DMS53 treated with DMSO at 0.1 percent for 48 hours (cell line): ENCODE data around the gene PSMA7.

Experiments used
- DNase-seq: peaks from one replicate; lab custom pipeline; 2025; ENCODE audit not compliant: unreplicated experiment; lab: John Stamatoyannopoulos, UW

PSMA7 gene

GRCh38 chr20:62143081-62143956 lies at the start of gene PSMA7, which contains the start of gene SS18L1:
PSMA7 (minus strand) TSS chr20:62143394; CDS start chr20:62143303, 91 bp downstream.
SS18L1 (plus strand) TSS chr20:62143769; CDS start chr20:62143821, 52 bp downstream.
- DNase-seq, result peak; percentile 71

- DNase-seq, result no peak
Measured at GRCh38 chr20:62192635-62193034, 49.4 kb upstream of the PSMA7 start.

GRCh38 chr20:62191781-62192559 lies 48.8 kb upstream of the PSMA7 start:
- no peak for DNase-seq

- DNase-seq, result no peak
Measured at GRCh38 chr20:62190639-62191411, 47.6 kb upstream of the PSMA7 start.

GRCh38 chr20:62186887-62187866 lies 44.0 kb upstream of the PSMA7 start:
- no peak for DNase-seq

GRCh38 chr20:62186096-62186426 lies 42.9 kb upstream of the PSMA7 start:
- no peak for DNase-seq

GRCh38 chr20:62183426-62184142 lies 40.4 kb upstream of the PSMA7 start:
- no peak for DNase-seq

- peak; percentile 86 for DNase-seq
Measured at GRCh38 chr20:62182469-62183425, 39.6 kb upstream of the PSMA7 start, which contains the start of gene MTG2. MTG2 (plus strand) TSS chr20:62183028; CDS start chr20:62193421, 10,393 bp downstream.

- no peak for DNase-seq
Measured at GRCh38 chr20:62181808-62182207, 38.6 kb upstream of the PSMA7 start.

GRCh38 chr20:62179162-62179504 lies 35.9 kb upstream of the PSMA7 start:
- DNase-seq, result no peak

GRCh38 chr20:62178316-62179161 lies 35.3 kb upstream of the PSMA7 start:
- no peak for DNase-seq

- no peak for DNase-seq
Measured at GRCh38 chr20:62177307-62177706, 34.1 kb upstream of the PSMA7 start.

GRCh38 chr20:62176866-62177265 lies 33.7 kb upstream of the PSMA7 start:
- no peak for DNase-seq

GRCh38 chr20:62175711-62176110 lies 32.5 kb upstream of the PSMA7 start:
- DNase-seq, result no peak

GRCh38 chr20:62174870-62175624 lies 31.9 kb upstream of the PSMA7 start:
- DNase-seq, result no peak

GRCh38 chr20:62174021-62174804 lies 31.0 kb upstream of the PSMA7 start:
- no peak for DNase-seq
